ENCODE data around the gene SLC6A1. TPM values are rescaled to one million over a fixed set of nuclear protein-coding genes. Genes with fewer than 3 reads are reported as not detected.

Gene SLC6A1
- total RNA-seq, 1 experiment from 2014 or later: not detected

GRCh38 chr3:11033871-11034270 lies 41.3 kb downstream of the SLC6A1 start:
- Histone ChIP-seq H4K91ac (ENCODE audit: insufficient read length, low read depth, low read length) (no peak overlapping the region), H2BK20ac (ENCODE audit: low read depth, low read length, poor library complexity, severe bottlenecking) (no peak overlapping the region), H2BK5ac (ENCODE audit: insufficient read length, low read length) (no peak overlapping the region), H3K23ac (ENCODE audit: insufficient read length, low read depth, low read length) (no peak overlapping the region), H3K79me2 (ENCODE audit: insufficient read depth, low read length) (no peaks in the 10 kb centered on the region), H3T11ph (ENCODE audit: low read length) (no peak overlapping the region), H2BK12ac (ENCODE audit: insufficient read length, low read depth, low read length) (no peak overlapping the region), H3K27ac (ENCODE audit: insufficient read length, low read depth, low read length) (no peak overlapping the region), H2BK15ac (ENCODE audit: low read depth, low read length) (no peak overlapping the region), H2AFZ (ENCODE audit: low read length) (no peak overlapping the region), H3K79me1 (ENCODE audit: insufficient read depth, low read depth, low read length, poor library complexity, severe bottlenecking) (no peaks in the 10 kb centered on the region), H3K4me1 (ENCODE audit: insufficient read depth, low read length) (no peaks in the 10 kb centered on the region), H3K9me3 (ENCODE audit: control insufficient read depth, low read depth, low read length) (no peaks in the 10 kb centered on the region), H3K4me2 (ENCODE audit: insufficient read depth, insufficient read length, low read length) (no peak overlapping the region), H3K56ac (ENCODE audit: insufficient read length, low read depth, low read length) (no peak overlapping the region), H2BK120ac (ENCODE audit: low read depth, low read length, poor library complexity, severe bottlenecking) (no peak overlapping the region), H3K18ac (ENCODE audit: insufficient read length, low read depth, low read length) (no peak overlapping the region), H3K23me2 (ENCODE audit: insufficient read length, low read depth, low read length, poor library complexity, severe bottlenecking) (no peaks in the 10 kb centered on the region), H4K5ac (ENCODE audit: insufficient read length, low read depth, low read length) (no peak overlapping the region), H3K14ac (ENCODE audit: insufficient read depth, low read length) (no peak overlapping the region), H4K8ac (replicated peaks; ENCODE audit: insufficient read length, low read depth, low read length) (no peak overlapping the region), H2AK5ac (ENCODE audit: insufficient read length, low read length) (no peak overlapping the region), H4K20me1 (ENCODE audit: control insufficient read depth, insufficient read depth, insufficient read length) (no peaks in the 10 kb centered on the region), H3K9ac (ENCODE audit: extremely low read depth, insufficient read length, low read length) (no peak overlapping the region), H3K27me3 (ENCODE audit: insufficient read depth, low read length) (no peaks in the 10 kb centered on the region), H3K4ac (ENCODE audit: low read depth, low read length) (no peak overlapping the region)
- Mint-ChIP-seq H3K4me3 (no peak overlapping the region), H3K36me3 (ENCODE audit: insufficient read depth in 1 of 3, low read depth in 3 of 3) (no peaks in the 10 kb centered on the region), H3K27ac (no peak overlapping the region), H3K9me3 (peaks cover 0 to 3% of the 10 kb centered on the region in 2 experiments; a peak in 1 of 5 replicates), H3K27me3 (ENCODE audit: low read depth) (peaks cover 18% of the 10 kb centered on the region), H3K4me1 (peaks cover 0 to 5% of the 10 kb centered on the region in 2 experiments; a peak in 1 of 4 replicates)
- WGBS (ENCODE audit: extremely low coverage, insufficient read length, low lambda C conversion rate): no CpG with 5 or more reads among the region's 3 CpGs
- no peak for TF ChIP-seq CTCF (conservative IDR thresholded peaks at IDR 0.05)
- no peak for DNase-seq
